COLO829 (cell line): ENCODE measurements around the gene RCVRN.

ENCODE experiments used
- DNase-seq: peaks from one replicate; pipeline ENCODE4 v3.0.0; 2012; ENCODE audit warnings: low spot score

RCVRN gene

DNA sequence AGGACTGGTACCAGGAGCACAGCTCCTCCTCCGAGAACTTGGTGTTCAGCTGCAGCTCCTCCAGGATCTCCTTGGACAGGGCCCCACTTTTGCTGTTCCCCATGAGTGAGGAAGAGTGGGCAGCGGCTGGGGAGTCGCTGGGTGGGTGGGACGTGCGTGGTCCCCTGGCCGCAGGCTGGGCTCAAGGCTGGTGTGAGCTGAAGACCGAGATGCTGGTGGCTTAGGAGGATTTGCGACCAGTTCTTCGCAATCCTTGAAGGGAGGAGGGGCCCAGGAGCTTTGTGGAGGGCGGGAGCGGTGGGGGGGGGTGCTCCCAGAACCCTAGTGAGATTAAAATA lies at the start of gene RCVRN:
RCVRN (minus strand) TSS at position 194 of the 338 bp plus-strand sequence; CDS start at position 103, 91 bp downstream.
- no peak for DNase-seq

GRCh38 chr17:9953492-9953891 lies 48.4 kb upstream of the RCVRN start:
- no peak for DNase-seq

DNA sequence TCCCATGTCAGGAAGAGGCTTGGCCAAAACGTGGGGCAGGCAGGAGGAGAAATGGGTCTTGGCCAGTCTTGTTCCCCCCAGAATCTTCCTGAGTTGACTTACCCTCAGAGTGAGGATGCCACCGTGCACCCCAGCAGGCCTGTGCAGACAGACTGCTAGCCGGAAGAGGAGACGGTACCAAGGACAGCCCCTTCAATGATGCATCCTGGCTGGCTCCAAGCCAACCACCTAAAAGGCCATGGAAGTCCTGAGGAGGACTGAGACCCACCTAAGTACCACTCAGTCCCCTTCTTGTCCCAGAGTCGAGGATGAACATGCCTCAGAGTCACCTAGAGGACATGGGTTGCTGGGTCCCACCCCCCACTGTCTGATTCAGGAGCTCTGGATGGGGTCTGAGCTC lies 46.7 kb upstream of the RCVRN start:
- DNase-seq, result no peak

- no peak for DNase-seq
These were observed 43.9 kb upstream of the RCVRN start for GRCh38 chr17:9948928-9949327.

GRCh38 chr17:9944704-9945103 lies 39.6 kb upstream of the RCVRN start:
- DNase-seq, result no peak

GRCh38 chr17:9943343-9943742 lies 38.3 kb upstream of the RCVRN start:
- DNase-seq, result no peak

- no peak for DNase-seq
These were observed 37.8 kb upstream of the RCVRN start for GRCh38 chr17:9942885-9943284.

DNA sequence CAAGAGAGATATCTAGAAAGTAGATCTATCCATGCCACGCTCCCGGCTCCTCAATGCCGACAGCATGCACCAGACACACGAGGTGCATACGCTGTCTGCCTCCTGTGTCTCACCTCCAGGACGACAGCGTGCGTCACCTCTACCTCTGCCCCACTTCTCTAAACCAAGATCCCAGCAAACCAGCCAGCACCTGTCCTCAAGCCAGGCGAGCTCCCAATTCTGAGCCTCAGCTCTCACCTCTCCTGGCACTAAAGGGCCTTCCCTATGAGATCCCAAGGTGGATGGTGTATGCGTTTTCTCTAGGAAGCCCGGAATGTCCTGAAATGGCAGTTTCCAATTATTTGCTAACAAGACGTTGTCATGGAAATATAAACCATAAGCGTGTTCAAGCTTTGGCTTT lies 36.2 kb upstream of the RCVRN start:
- no peak for DNase-seq

GRCh38 chr17:9940841-9941240 lies 35.8 kb upstream of the RCVRN start:
- DNase-seq, result no peak

DNA sequence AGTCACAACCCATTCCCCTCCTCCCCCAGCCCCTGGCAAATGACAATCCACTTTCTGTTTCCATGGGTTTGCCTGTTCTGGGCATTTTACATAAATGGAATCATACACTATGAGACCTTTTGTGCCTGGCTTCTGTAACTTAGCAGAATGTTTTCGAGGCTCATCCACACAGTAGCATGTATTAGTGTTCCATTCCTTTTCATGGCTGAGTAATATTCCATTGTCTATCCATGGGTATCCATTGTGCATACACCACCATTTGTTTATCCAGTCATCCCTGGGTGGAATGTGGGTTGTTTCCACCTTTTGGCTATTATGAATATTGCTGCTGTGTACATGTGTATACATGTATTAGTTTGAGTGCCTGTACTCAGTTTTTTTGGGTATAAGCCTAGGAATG lies 33.7 kb upstream of the RCVRN start:
- DNase-seq, result no peak

GRCh38 chr17:9937901-9938300 lies 32.8 kb upstream of the RCVRN start:
- DNase-seq, result no peak

- no peak for DNase-seq
These were observed 32.2 kb upstream of the RCVRN start for GRCh38 chr17:9937241-9937761.

DNA sequence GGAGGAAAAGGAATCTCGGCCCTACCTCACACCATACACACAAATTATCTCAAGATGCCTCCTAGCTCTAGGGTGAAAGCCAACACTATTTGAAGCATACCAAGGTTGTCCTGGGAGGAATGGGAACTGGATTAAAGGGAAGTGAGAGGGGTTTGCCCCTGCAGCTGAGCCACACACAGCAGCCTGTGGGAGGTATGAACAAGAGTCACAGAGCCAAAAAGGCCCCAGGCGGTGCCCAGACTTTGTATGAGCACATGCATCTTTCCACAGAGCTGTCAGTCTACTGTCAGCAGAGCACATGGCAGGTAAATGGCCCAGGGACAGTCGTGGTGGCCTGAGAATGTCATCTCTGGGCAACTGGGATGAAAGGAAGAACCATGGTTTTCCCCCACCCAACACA lies 31.0 kb upstream of the RCVRN start:
- no peak for DNase-seq

GRCh38 chr17:9935408-9935807 lies 30.3 kb upstream of the RCVRN start:
- DNase-seq, result no peak

DNA sequence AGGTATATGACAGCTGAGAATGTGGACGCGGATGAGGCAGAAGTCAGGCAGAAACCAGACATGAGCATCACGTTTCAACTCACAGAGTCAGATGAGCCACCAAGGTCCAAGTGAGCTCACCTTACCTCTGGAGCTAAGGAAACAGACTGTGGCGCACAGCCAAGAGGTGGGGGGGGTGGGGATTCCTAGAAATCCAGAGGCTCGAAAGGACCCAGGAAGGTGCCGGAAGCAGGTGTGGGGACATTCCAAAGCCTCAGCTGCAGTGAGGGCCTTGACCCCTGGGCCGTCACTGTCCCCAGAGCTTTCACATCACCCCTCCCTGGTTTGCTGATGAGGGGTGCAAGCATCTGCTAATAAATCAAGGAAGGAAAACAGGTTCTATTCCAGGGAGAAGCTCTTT lies 29.3 kb upstream of the RCVRN start:
- DNase-seq, result no peak

GRCh38 chr17:9932491-9932890 lies 27.4 kb upstream of the RCVRN start:
- no peak for DNase-seq

DNA sequence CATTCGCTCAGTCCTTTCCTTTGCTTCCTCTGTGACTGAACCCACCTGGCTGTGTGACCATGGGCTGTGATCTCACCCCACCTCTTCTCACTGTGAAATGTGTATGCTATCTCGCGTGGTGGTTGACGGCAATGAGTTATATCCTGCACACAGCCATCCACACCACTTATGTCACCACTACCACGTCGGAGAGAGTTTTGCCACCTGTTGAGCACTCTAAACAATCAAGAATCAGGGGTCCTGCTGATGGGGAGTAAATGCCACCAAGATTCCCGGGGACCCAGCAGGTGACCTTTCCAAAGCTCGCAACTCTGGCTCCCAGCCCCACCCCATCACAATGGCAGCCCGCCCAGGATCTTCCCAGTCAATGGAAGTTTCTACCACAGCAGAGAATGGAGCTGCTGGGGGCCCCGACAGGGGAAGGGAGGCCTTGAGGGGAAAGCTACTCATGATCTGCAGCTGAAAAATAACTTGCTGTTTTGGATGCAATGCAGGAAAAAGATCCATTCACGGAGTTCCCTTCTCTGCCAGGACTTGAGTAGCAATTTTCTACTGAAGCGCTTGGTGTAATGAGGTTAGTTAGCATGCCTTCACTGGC lies 26.2 kb upstream of the RCVRN start:
- no peak for DNase-seq

DNA sequence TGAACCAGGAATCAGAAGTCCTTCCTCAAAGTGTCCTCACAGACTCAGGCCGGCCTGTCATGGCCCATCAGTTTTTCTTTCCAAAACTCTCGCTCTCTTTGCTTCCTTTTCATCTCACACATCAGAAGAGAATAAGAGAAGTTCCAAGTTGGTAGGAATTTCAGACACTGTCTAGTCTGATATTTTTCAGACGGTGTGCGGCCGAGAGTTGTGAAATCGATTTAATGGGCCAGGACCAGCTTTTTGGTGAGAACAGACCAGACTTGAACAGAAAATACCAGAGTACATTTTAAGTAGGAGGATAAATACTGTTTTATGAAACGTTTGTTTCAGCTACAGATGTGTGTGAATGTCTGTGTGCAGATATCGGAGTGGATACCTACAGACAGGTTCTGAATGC lies 24.8 kb upstream of the RCVRN start:
- no peak for DNase-seq

DNA sequence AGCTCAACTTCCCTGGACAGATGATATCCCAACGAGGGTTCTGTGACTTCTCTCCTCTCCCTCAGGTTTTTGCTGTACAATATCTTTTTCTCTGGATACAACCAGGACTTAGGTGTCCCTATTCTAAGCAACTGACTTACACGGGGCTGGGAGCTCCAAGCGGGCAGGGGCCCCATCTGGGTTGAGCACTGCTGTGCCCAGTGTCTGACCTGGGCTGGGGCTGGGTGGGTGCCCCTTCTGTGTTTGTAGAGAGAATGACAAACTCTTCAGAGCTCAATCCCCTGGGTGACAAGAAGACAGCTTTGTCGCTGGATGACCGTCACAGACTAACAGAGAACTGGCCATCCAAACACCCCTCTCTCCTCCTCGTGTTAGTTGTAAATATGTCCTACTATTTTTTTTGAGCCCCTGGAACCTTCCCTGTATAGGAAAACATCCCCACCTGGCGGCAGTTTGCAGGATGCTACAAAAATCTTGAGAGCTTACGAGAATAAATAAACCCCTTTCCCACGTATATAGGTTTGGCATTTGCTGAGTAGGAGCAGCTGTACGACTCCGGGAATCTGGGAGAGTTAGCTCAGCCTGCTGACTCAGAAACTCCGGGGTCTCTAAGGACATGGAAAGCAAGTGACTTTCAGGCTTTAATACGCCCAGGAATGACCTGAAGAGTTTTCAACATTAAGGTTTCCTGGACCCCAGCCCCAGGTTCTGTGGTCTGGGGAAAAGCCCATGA lies 23.7 kb upstream of the RCVRN start:
- DNase-seq, result no peak

DNA sequence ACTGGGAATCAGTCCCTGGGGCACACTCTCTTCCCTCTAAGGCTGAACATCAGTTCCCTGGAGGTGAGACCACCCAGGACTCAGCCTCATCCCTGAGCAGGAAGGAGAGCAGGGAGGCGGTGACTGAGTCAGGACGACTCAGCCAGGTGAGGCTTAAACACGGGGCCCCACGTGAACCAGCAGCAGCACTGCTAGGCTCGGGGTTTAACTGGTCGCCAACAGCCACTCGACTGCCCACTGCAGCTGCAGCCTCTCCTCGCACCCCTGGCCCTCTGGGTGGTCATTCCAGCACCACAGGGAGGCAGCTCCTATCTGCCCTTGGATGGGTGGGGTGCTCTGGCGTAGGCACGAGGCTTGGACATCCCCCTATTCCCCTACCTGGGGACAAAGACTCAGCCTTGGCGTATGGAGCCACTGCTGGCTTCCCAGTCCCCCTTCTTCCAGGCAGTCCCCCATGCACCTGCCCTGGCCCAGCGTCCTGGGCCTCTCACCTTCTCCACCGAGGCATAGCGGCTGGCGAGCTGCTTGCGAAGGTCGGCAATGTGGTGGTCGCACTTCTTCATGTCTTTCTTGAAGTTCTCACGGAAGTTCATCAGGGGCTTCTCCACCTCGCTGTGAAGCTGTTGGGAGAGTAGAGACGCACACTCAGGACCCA lies 21.2 kb upstream of the RCVRN start:
- no peak for DNase-seq

- DNase-seq, result no peak
These were observed 20.4 kb upstream of the RCVRN start for GRCh38 chr17:9925457-9925856.

- DNase-seq, result peak; percentile 72
These were observed 19.7 kb upstream of the RCVRN start for GRCh38 chr17:9924735-9925191.
